HG03469 (cell line): ENCODE data around the gene COL4A5.
"Not testable (repeated sequence)": the region's sequence is repeated elsewhere in the genome, so short reads cannot be mapped to it uniquely, and the experiment has no call there.

Source experiments
- ATAC-seq: cut with Tn5 transposase; IDR thresholded peaks from one replicate; pipeline ENCODE4 v1.9.1; 2021; ENCODE audit warnings: mild to moderate bottlenecking, moderate library complexity, moderate number of reproducible peaks; ENCODE audit not compliant: unreplicated experiment

The COL4A5 gene

GRCh38 chrX:108439426-108439942, at the start of gene COL4A5:
COL4A5 (plus strand) TSS chrX:108439838; CDS start chrX:108440126, 288 bp downstream.
- ATAC-seq = no peak

- ATAC-seq = not testable (repeated sequence)
These were observed 48.5 kb upstream of the COL4A5 start for GRCh38 chrX:108390976-108391717.

DNA sequence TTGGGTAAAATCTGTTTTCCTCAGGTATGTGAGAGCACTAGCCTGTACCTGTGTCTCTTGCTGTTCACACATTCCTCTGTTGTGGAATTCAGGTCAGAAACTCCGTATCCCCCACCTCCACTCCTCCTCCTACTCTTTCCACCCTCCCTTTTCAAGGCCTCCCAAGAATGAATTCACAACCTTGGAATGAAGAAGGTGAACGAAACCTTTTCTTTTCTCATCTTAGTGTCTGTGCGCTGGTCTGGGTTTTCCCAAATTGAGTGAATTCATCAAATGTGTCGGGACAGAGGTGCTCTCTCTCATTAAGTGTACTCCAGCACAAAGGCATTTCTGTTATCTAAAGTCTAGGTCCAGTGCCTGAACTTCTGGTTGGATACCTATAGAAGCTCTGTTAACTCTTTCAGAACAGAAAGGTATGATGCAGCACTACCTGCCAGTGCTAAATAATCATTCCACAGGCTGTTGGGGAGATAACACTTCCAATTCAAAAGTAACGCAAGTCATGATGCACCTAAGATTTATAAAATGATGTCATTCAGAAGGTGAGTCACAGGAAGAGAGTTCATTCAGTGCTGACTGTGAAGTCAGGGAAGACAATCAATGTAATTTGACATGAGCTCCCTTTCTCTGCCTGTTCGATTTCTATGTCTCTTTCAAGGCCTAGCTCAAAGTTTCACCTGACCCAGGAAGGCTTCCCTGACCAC, 43.3 kb upstream of the COL4A5 start:
- no peak for ATAC-seq

DNA sequence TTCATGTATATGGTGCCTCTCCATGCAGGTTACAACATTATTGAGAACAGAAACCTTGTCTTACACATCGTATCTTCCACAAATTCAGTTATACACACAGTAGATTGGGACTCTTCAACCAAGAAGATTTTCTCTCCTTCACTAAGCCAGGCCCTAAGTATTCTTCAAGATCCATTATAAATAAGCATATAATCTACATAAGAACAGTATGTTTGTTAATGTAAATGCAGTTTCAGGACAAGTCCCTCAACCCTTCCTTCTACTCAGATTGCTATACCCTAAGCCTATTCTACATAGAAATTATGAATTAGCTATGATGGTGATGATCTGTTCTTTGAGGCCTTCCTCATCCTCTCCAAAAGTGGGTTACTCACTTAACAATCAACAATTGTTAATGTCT, 42.7 kb upstream of the COL4A5 start:
- ATAC-seq = no peak

DNA sequence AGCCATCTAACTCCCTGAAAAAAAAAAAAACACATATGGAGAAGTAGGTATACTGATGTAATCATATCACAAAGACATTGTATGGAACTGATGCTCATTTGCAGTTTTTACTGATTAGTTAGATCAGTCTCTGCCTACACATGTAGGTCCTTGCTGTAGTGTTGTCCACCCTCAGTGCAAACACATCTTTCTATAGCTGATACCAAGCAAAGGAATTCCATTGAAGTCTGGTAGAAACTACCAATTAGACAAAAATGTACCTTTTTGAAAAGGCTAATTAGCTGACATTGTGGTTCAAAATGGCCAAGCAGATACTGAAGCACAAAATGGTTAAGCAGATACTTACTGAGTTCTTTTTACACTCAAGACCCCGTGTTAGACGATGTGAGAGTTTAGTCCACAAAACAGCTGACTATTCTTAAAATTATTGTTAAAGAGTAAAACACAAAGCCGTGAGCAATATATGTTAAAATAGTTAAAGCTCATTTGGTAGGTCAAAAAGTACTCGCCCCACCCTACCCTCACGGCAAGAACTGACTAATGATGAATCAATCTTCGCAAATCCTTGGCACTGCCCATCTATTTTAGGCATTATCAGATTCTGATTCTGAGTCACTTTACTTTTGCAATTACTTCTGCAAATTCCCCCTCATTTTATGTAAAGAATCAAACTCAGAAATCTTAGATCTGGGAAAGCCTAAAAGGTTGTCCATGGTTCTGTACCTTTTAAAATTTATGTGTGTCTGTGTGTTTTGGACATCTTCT, 41.8 kb upstream of the COL4A5 start:
- no peak for ATAC-seq

DNA sequence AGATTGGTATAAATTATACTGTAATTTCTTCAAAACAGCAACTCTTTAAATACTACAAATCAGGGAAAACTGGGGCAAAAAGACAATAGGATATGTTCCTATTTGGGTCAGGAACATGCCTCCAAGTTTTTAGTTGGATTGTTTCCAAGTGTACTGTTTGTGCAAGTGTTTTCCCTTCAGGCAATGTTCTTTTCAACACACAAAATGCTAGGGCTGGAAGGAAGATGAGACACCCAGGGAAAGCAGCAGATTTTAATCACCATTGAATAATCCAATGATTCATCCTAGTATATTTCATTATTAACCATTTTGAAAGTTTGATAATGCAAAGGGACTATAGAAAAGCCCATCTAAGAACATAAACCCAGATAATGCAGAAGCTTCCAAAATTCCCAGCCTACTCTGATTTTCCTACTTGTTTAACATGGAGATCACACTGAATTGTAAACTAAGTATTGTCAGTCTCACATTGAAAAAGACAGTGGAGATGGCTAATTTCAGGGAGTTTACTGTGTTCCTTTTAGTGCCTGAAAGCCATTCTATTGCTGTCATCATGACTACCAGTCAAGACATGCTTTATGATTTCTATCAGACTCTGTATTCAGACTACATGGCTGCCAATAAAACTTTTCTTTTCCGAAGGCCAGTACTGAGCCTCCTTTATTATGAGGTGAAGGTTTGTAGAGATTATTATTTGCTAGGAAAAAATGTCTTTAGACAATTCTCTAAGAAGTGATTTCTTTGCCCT, 40.0 kb upstream of the COL4A5 start:
- ATAC-seq = no peak

- no peak for ATAC-seq
These were observed 26.9 kb upstream of the COL4A5 start for GRCh38 chrX:108412783-108413182.

- no peak for ATAC-seq
These were observed 24.5 kb upstream of the COL4A5 start for GRCh38 chrX:108415146-108415545.

DNA sequence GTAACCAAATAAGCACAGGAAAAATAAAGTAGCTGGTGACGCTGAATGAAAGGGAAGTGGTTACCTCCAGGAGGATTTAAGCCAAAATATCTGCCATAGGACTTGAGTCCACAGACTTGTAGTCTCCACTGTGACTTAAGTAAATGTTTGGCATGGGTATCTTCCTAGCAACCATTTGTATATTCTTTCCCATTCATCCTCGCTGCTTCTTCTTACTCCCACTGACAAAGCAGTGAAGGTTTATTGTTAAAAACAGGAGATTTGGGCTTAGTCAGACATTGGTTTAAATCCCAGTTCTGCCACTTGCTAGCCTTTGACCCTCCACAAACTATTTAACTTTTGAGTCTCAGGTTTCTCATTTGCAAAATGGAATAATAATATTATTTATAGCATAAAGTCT, 23.7 kb upstream of the COL4A5 start:
- no peak for ATAC-seq

DNA sequence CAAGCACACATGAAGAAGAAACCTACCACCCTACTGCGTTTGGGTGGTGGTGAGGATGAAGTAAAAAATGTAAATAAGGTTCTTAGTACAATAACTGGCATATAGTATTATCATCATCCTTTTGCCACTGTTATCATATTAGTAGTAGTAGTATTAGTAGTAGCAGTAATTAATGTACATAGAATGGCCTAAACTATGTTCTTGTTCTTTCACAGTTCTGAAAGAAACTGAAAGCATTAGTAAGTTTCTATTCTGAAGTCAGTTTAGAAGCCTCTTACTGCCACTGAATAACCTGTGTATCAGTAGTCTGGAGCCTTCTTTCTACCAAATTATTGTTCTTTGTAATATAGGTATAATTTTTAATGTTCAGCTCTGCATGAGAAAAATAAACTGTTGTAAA, 22.4 kb upstream of the COL4A5 start:
- ATAC-seq = no peak

DNA sequence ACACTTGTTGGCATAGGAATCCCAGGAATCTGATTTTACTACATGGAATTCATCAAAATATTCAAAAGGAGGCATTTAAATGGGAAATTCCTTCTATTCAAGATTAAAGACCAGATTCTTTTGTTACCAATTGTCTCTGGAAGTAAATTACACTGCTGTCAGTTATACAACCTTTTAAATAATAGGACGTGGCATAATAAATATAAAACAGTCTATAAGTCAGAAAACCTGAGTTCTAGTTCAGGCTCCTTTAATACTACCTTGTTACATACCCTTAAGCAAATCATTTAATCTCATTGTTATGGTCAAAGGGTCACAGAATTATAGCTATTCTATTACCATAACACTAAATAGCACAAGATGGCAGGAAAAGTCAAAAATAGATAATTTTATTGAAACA, 20.2 kb upstream of the COL4A5 start:
- ATAC-seq = no peak

DNA sequence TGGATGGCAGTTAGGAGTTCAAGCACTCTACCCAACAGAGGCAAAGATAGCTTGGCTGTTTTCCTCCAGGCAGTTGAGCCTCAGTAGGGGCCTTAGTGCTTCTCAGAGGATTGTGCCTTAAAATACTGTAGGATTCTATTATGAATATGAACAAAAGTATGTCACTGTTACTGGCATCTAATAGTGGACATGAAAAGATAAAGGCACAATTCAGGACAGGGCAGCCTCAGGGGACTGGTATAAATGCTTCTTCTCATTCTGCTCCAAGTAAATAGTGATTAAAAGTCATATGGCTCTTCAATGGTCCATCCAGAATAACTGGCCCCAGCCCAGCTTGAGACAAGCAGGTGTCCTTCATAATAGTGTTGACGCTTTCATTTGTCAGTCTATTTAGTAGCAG, 19.2 kb upstream of the COL4A5 start:
- ATAC-seq = no peak

DNA sequence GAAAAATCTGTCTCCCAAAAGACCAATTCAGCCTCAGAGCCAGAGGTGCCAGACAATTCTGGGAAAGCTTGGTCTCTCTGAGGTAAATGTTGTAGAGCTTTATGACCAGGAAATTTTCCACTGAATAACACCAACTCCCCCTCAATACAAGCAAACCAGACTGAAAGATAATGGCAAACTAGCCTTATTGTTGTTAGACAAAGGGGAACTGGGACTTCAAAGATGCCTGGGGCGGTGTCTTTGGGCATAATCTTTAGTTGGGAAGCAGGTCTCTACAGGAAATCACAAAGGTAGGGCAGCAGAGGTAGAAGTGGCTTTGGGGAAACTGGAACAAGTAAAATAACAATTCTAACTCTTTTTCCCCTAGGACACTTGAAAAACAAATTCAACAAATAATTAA, 13.4 kb upstream of the COL4A5 start:
- ATAC-seq = no peak

GRCh38 chrX:108435261-108435660, 4.4 kb upstream of the COL4A5 start:
- no peak for ATAC-seq

DNA sequence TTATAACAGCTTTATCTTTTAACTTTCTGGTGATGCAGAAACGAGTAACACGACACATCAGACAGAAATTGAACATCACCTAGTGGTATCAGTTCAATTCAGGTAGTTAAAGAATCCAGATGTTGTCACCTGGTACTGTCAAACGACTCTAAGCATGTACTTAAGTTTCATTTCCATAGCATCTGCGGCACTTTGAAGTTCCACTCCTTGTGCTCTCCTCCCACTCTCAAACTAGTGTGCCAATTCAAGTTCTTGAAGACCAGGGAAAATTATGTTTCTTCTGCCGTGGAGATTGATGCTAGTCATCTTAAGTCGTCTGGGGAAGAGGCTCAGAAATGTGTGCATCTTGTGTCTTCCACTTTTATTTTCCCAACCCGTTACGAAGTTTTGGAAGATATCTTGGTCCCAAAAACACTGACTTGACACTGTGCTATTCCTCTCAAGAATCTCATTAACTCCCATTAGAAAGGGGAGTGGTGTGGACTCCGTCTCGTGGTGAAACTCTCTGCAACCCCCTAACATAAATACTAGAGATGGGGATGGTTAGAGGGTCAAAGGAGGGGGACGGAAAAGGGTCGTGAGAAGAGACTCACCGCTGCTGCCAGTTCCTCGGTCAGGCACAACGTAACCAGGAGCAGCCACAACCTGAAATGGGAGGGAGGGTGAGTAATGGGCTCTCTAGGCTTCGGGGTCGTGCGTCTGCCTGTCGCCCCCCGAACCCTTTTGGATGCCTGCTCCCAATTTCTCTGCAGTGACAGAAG, 2.1 kb upstream of the COL4A5 start:
- no peak for ATAC-seq

GRCh38 chrX:108438110-108438623, 1.5 kb upstream of the COL4A5 start, which contains the start of gene COL4A6:
COL4A6 (minus strand) TSS chrX:108438422; CDS start chrX:108438196, 226 bp downstream.
- ATAC-seq = no peak

DNA sequence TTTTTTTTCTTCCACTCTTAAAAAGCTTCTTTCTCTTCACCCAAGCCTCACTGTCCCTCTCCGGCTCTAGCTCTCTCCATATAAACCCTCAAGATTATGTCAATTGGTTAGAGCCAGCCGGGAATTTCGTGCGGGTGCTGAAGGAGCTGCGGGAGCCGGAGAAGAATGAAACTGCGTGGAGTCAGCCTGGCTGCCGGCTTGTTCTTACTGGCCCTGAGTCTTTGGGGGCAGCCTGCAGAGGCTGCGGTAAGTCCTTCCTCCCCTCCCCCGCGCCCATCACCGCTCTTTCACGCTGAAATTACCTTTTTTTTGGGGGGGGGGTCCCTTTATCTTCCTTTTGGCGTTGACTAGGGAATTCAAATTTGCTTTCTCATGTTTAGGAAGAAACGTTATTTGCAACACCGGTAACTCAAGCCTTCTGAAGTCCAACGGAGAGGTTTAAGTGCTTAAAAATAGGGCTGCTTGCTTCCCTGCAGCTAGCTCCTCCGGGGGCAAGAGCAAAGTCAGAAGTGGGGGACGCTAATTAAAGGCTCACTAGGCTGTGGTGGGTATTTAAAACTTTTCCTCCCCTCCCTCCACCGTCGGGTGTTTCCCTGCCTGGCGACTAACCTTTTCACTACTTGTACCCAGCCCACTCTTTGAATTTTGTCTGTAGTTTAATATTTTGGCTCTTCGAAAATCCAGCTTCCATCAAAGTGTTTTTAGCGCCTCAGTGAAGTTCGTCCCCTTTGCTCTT, 491 bp downstream of the COL4A5 start:
- no peak for ATAC-seq

GRCh38 chrX:108442901-108443464, 3.3 kb downstream of the COL4A5 start:
- ATAC-seq = no peak

DNA sequence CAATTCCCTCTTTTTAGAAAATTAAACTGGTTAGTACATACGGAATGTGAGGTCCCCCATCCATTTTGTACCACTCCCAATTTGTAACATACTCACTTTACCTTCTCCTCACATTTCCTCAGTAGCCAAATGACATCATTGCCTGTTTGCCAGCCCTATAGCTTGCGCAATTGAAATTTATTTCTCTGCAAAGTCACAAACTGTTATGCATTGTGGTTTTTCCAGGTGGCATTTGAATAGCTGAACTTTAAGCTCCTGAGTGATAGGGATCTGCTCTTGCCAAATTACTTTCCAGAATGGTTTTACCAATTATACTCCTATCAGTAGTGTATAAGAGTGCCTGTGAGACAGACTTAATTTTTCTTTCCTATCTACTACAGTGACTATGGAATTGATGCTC, 7.7 kb downstream of the COL4A5 start:
- no peak for ATAC-seq
